NCI-H1436 (cell line): ENCODE data around the gene ANKRD13C.
"Not testable (repeated sequence)": the region's sequence is repeated elsewhere in the genome, so short reads cannot be mapped to it uniquely, and the experiment has no call there.

ENCODE experiments used
- DNase-seq: peaks from one replicate; lab custom pipeline; 2025; lab: John Stamatoyannopoulos, UW

Gene ANKRD13C

GRCh38 chr1:70354332-70355110 lies at the start of gene ANKRD13C:
Gene ANKRD13C (minus strand): TSS chr1:70354722. CDS start chr1:70354408, 314 bp downstream.
- peak; percentile 94 for DNase-seq

GRCh38 chr1:70403759-70404158 lies 49.2 kb upstream of the ANKRD13C start:
- DNase-seq, result no peak

GRCh38 chr1:70401974-70402373 lies 47.5 kb upstream of the ANKRD13C start:
- no peak for DNase-seq

GRCh38 chr1:70400335-70400734 lies 45.8 kb upstream of the ANKRD13C start:
- DNase-seq, result no peak

- no peak for DNase-seq
These were observed 42.5 kb upstream of the ANKRD13C start for GRCh38 chr1:70397013-70397412.

- DNase-seq, result no peak
These were observed 42.1 kb upstream of the ANKRD13C start for GRCh38 chr1:70396607-70397006.

- no peak for DNase-seq
These were observed 38.1 kb upstream of the ANKRD13C start for GRCh38 chr1:70392626-70393025.

GRCh38 chr1:70387507-70387906 lies 33.0 kb upstream of the ANKRD13C start:
- no peak for DNase-seq

GRCh38 chr1:70386121-70386520 lies 31.6 kb upstream of the ANKRD13C start:
- DNase-seq, result no peak

GRCh38 chr1:70385477-70385876 lies 31.0 kb upstream of the ANKRD13C start:
- DNase-seq, result no peak

GRCh38 chr1:70384542-70384941 lies 30.0 kb upstream of the ANKRD13C start:
- DNase-seq, result no peak

- no peak for DNase-seq
These were observed 29.0 kb upstream of the ANKRD13C start for GRCh38 chr1:70383483-70383882.

GRCh38 chr1:70382682-70383081 lies 28.2 kb upstream of the ANKRD13C start:
- no peak for DNase-seq

GRCh38 chr1:70376196-70376595 lies 21.7 kb upstream of the ANKRD13C start:
- DNase-seq, result no peak

GRCh38 chr1:70373580-70373979 lies 19.1 kb upstream of the ANKRD13C start:
- not testable (repeated sequence) for DNase-seq

- no peak for DNase-seq
These were observed 17.9 kb upstream of the ANKRD13C start for GRCh38 chr1:70372426-70372825.

- not testable (repeated sequence) for DNase-seq
These were observed 17.1 kb upstream of the ANKRD13C start for GRCh38 chr1:70371586-70371985.

GRCh38 chr1:70367397-70367796 lies 12.9 kb upstream of the ANKRD13C start:
- DNase-seq, result not testable (repeated sequence)

GRCh38 chr1:70366997-70367396 lies 12.5 kb upstream of the ANKRD13C start:
- not testable (repeated sequence) for DNase-seq

- DNase-seq, result not testable (repeated sequence)
These were observed 12.0 kb upstream of the ANKRD13C start for GRCh38 chr1:70366425-70366952.

- DNase-seq, result no peak
These were observed 9.9 kb upstream of the ANKRD13C start for GRCh38 chr1:70364439-70364838.

- no peak for DNase-seq
These were observed 7.3 kb upstream of the ANKRD13C start for GRCh38 chr1:70361727-70362398.

GRCh38 chr1:70360321-70360720 lies 5.8 kb upstream of the ANKRD13C start:
- DNase-seq, result no peak
